GM12891 (cell line): Measurements from ENCODE around the gene FADS6.

Experiments
- POLR2A ChIP-seq: IDR thresholded peaks from 2 replicates; pipeline ENCODE4 v1.6.1; 2011; ENCODE audit warnings: low read depth, low read length, control low read depth
- POLR2AphosphoS5 ChIP-seq: IDR thresholded peaks from 2 replicates; pipeline ENCODE4 v1.6.1; 2011; ENCODE audit warnings: low read depth, low read length, control low read depth

DNA sequence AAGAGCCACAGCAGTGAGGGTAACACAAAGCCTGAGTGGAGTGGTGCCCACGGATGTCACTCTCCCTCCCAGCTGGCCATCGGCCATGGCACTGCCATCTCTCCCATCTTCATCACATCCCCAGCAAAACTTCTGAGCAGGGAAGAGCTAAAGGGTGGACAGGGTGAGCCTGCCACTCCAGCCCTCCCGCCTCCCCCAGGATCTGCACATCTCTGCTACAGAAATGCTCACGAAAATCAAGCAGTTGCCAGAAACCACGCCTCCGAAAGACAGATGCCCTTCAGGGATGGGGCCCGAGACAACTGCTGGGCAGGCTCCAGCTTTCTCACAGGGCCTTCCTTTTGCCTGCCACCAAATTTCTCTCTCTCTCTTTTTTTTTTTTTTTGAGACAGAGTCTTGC, 37.3 kb downstream of the FADS6 start:
- TF ChIP-seq POLR2A (no peak), POLR2AphosphoS5 (no peak)
